Dendritic cell treated with granulocyte-macrophage colony-stimulating factor and Interleukin-4, amounts not matched to agents 40 ng/mL and 50 ng/mL, for 4 days (primary cell): ENCODE measurements around the gene RNF4.

ENCODE experiments used
- H3K27ac Mint-ChIP-seq: one replicate; pipeline ENCODE4 v1.8.0; 2022; ENCODE audit warnings: mild to moderate bottlenecking, mixed read lengths
- H3K27me3 Mint-ChIP-seq: one replicate; pipeline ENCODE4 v1.8.0; 2022; ENCODE audit warnings: mild to moderate bottlenecking, mixed read lengths
- H3K36me3 Mint-ChIP-seq: one replicate; pipeline ENCODE4 v1.8.0; 2022; ENCODE audit warnings: low read depth, mixed read lengths
- H3K4me1 Mint-ChIP-seq: one replicate; pipeline ENCODE4 v1.8.0; 2022; ENCODE audit warnings: low read depth, mixed read lengths
- H3K4me3 Mint-ChIP-seq: one replicate; pipeline ENCODE4 v1.8.0; 2022; ENCODE audit warnings: mild to moderate bottlenecking, moderate library complexity, mixed read lengths
- H3K9me3 Mint-ChIP-seq: one replicate; pipeline ENCODE4 v1.8.0; 2022; ENCODE audit warnings: mixed read lengths
- intact Hi-C: fragments of 100-400 bp; cut with micrococcal nuclease; formaldehyde crosslinking; loops from one replicate; pipeline ENCODE4 v1.15.0; 2022

Gene RNF4

GRCh38 chr4:2482192-2482591 lies 13.3 kb downstream of the RNF4 start:
- H3K9me3 Mint-ChIP-seq: no peaks in the 10 kb centered on the region
- H3K4me3 Mint-ChIP-seq: peak overlapping the region; percentile 23
- H3K27me3 Mint-ChIP-seq: no peaks in the 10 kb centered on the region
- H3K4me1 Mint-ChIP-seq: peaks cover 88% of the 10 kb centered on the region
- peaks cover 37% of the 10 kb centered on the region for H3K36me3 Mint-ChIP-seq
- peak overlapping the region; percentile 60 for H3K27ac Mint-ChIP-seq
- intact Hi-C loops: no loop called here

GRCh38 chr4:2482693-2483092 lies 13.8 kb downstream of the RNF4 start:
- H3K4me3 Mint-ChIP-seq: peak overlapping the region; percentile 23
- H3K27ac Mint-ChIP-seq: peak overlapping the region; percentile 60
- H3K4me1 Mint-ChIP-seq: peaks cover 88% of the 10 kb centered on the region
- peaks cover 35% of the 10 kb centered on the region for H3K36me3 Mint-ChIP-seq
- no peaks in the 10 kb centered on the region for H3K27me3 Mint-ChIP-seq
- intact Hi-C loops: no loop called here
- no peaks in the 10 kb centered on the region for H3K9me3 Mint-ChIP-seq

- peak overlapping the region; percentile 60 for H3K27ac Mint-ChIP-seq
- no peak overlapping the region for H3K4me3 Mint-ChIP-seq
- H3K36me3 Mint-ChIP-seq: peaks cover 37% of the 10 kb centered on the region
- intact Hi-C loops: no loop called here
- H3K27me3 Mint-ChIP-seq: no peaks in the 10 kb centered on the region
- H3K9me3 Mint-ChIP-seq: no peaks in the 10 kb centered on the region
- peaks cover 88% of the 10 kb centered on the region for H3K4me1 Mint-ChIP-seq
Measured at GRCh38 chr4:2483237-2483636, 14.3 kb downstream of the RNF4 start.

- Mint-ChIP-seq H3K4me3 (no peak overlapping the region), H3K9me3 (no peaks in the 10 kb centered on the region), H3K27ac (peak overlapping the region; percentile 68), H3K4me1 (peaks cover 85% of the 10 kb centered on the region), H3K27me3 (no peaks in the 10 kb centered on the region), H3K36me3 (peaks cover 38% of the 10 kb centered on the region)
- intact Hi-C loops: no loop called here
Measured at GRCh38 chr4:2484185-2484584, 15.3 kb downstream of the RNF4 start.

- H3K27me3 Mint-ChIP-seq: no peaks in the 10 kb centered on the region
- peak overlapping the region; percentile 64 for H3K4me3 Mint-ChIP-seq
- no peaks in the 10 kb centered on the region for H3K9me3 Mint-ChIP-seq
- H3K36me3 Mint-ChIP-seq: peaks cover 38% of the 10 kb centered on the region
- peak overlapping the region; percentile 68 for H3K27ac Mint-ChIP-seq
- peaks cover 85% of the 10 kb centered on the region for H3K4me1 Mint-ChIP-seq
- intact Hi-C loops: loop anchor here (1.0 kb wide), 2 partner anchors 13 to 16 kb away; partner anchors contain the start of gene RNF4
Measured at GRCh38 chr4:2484993-2485392, 16.1 kb downstream of the RNF4 start.

- Mint-ChIP-seq H3K27me3 (no peaks in the 10 kb centered on the region), H3K4me1 (peaks cover 83% of the 10 kb centered on the region), H3K4me3 (peak overlapping the region; percentile 64), H3K27ac (peak overlapping the region; percentile 68), H3K36me3 (peaks cover 38% of the 10 kb centered on the region), H3K9me3 (no peaks in the 10 kb centered on the region)
- intact Hi-C loops: loop anchor here (1.0 kb wide), 2 partner anchors 12 to 17 kb away; partner anchors contain the start of gene RNF4
Measured at GRCh38 chr4:2485956-2486355, 17.1 kb downstream of the RNF4 start.

- peak overlapping the region; percentile 68 for H3K27ac Mint-ChIP-seq
- no peaks in the 10 kb centered on the region for H3K27me3 Mint-ChIP-seq
- H3K4me1 Mint-ChIP-seq: peaks cover 72% of the 10 kb centered on the region
- H3K4me3 Mint-ChIP-seq: no peak overlapping the region
- peaks cover 40% of the 10 kb centered on the region for H3K36me3 Mint-ChIP-seq
- intact Hi-C loops: no loop called here
- H3K9me3 Mint-ChIP-seq: no peaks in the 10 kb centered on the region
Measured at GRCh38 chr4:2486981-2487380, 18.1 kb downstream of the RNF4 start.

GRCh38 chr4:2487632-2488031 lies 18.7 kb downstream of the RNF4 start:
- H3K4me3 Mint-ChIP-seq: no peak overlapping the region

GRCh38 chr4:2489081-2489805 lies 20.3 kb downstream of the RNF4 start:
- peaks cover 62% of the 10 kb centered on the region for H3K36me3 Mint-ChIP-seq
- intact Hi-C loops: no loop called here

More at GRCh38 chr4:2487632-2488031, 18.7 kb downstream of the RNF4 start:
- Mint-ChIP-seq H3K27me3 (no peaks in the 10 kb centered on the region), H3K36me3 (peaks cover 46% of the 10 kb centered on the region), H3K4me1 (peaks cover 70% of the 10 kb centered on the region), H3K9me3 (no peaks in the 10 kb centered on the region), H3K27ac (peak overlapping the region; percentile 3)
- intact Hi-C loops: no loop called here

GRCh38 chr4:2489841-2490552 lies 21.1 kb downstream of the RNF4 start:
- Mint-ChIP-seq H3K27me3 (no peaks in the 10 kb centered on the region), H3K9me3 (no peaks in the 10 kb centered on the region), H3K4me3 (no peak overlapping the region), H3K36me3 (peaks cover 70% of the 10 kb centered on the region), H3K27ac (peak overlapping the region; percentile 81), H3K4me1 (peaks cover 68% of the 10 kb centered on the region)
- intact Hi-C loops: no loop called here

More at GRCh38 chr4:2489081-2489805, 20.3 kb downstream of the RNF4 start:
- Mint-ChIP-seq H3K9me3 (no peaks in the 10 kb centered on the region), H3K4me1 (peaks cover 69% of the 10 kb centered on the region), H3K4me3 (no peak overlapping the region), H3K27me3 (no peaks in the 10 kb centered on the region), H3K27ac (peak overlapping the region; percentile 81)

GRCh38 chr4:2492970-2493369 lies 24.1 kb downstream of the RNF4 start:
- Mint-ChIP-seq H3K9me3 (no peaks in the 10 kb centered on the region), H3K27ac (no peak overlapping the region), H3K36me3 (peaks cover 100% of the 10 kb centered on the region), H3K4me1 (peaks cover 70% of the 10 kb centered on the region), H3K27me3 (no peaks in the 10 kb centered on the region), H3K4me3 (no peak overlapping the region)
- intact Hi-C loops: no loop called here

- H3K4me3 Mint-ChIP-seq: no peak overlapping the region
- H3K9me3 Mint-ChIP-seq: no peaks in the 10 kb centered on the region
- no peaks in the 10 kb centered on the region for H3K27me3 Mint-ChIP-seq
- intact Hi-C loops: no loop called here
- H3K36me3 Mint-ChIP-seq: peaks cover 95% of the 10 kb centered on the region
- no peak overlapping the region for H3K27ac Mint-ChIP-seq
- peaks cover 52% of the 10 kb centered on the region for H3K4me1 Mint-ChIP-seq
Measured at GRCh38 chr4:2494992-2495391, 26.1 kb downstream of the RNF4 start.

- H3K27me3 Mint-ChIP-seq: no peaks in the 10 kb centered on the region
Measured at GRCh38 chr4:2497324-2497723, 28.4 kb downstream of the RNF4 start.

GRCh38 chr4:2497931-2498330 lies 29.0 kb downstream of the RNF4 start:
- Mint-ChIP-seq H3K27me3 (no peaks in the 10 kb centered on the region), H3K36me3 (peaks cover 95% of the 10 kb centered on the region), H3K4me3 (peak overlapping the region; percentile 58), H3K9me3 (no peaks in the 10 kb centered on the region), H3K4me1 (peaks cover 49% of the 10 kb centered on the region), H3K27ac (peak overlapping the region; percentile 85)
- intact Hi-C loops: loop anchor here (1.0 kb wide), 2 partner anchors 13 to 30 kb away; no protein-coding TSS in a partner anchor

More at GRCh38 chr4:2497324-2497723, 28.4 kb downstream of the RNF4 start:
- H3K4me1 Mint-ChIP-seq: peaks cover 55% of the 10 kb centered on the region
- H3K36me3 Mint-ChIP-seq: peaks cover 95% of the 10 kb centered on the region
- peak overlapping the region; percentile 58 for H3K4me3 Mint-ChIP-seq
- H3K9me3 Mint-ChIP-seq: no peaks in the 10 kb centered on the region
- H3K27ac Mint-ChIP-seq: peak overlapping the region; percentile 85
- intact Hi-C loops: no loop called here
